LNCAP (cell line): Measurements from ENCODE around the gene GBX1.

Source experiments
- CTCF ChIP-seq: fragments of 450-650 bp; IDR thresholded peaks from 2 replicates; pipeline ENCODE4 v1.5.1; 2017; ENCODE audit warnings: mild to moderate bottlenecking

Gene GBX1

GRCh38 chr7:151104411-151105235, 62.9 kb downstream of the GBX1 start:
- TF ChIP-seq CTCF = no peak

- no peak for TF ChIP-seq CTCF
Observed at GRCh38 chr7:151103973-151104372, 63.5 kb downstream of the GBX1 start.

- TF ChIP-seq CTCF = no peak
Observed at GRCh38 chr7:151102991-151103390, 64.5 kb downstream of the GBX1 start.

GRCh38 chr7:151101621-151102396, 65.7 kb downstream of the GBX1 start:
- no peak for TF ChIP-seq CTCF

- no peak for TF ChIP-seq CTCF
Observed at GRCh38 chr7:151100921-151101320, 66.6 kb downstream of the GBX1 start.

GRCh38 chr7:151099486-151100211, 67.8 kb downstream of the GBX1 start:
- no peak for TF ChIP-seq CTCF
